ENCODE measurements around the gene CNOT8. TPM values are rescaled to one million over a fixed set of nuclear protein-coding genes. Genes with fewer than 3 reads are reported as not detected.
"Not testable (repeated sequence)": the region's sequence is repeated elsewhere in the genome, so short reads cannot be mapped to it uniquely, and the experiment has no call there.

Gene CNOT8
- total and polyA plus RNA-seq, 9 of the 15 experiments (the other 6 are each of a cell fraction or from before 2014, with no cell fraction given): 15.2 to 68.9 (median 52.1) TPM

GRCh38 chr5:154831451-154831850, 27.0 kb upstream of the CNOT8 start:
- ATAC-seq (no peak), DNase-seq (ENCODE audit: extremely low read depth in 1 of 4, low spot score in 3 of 4) (no peak), FAIRE-seq (no peak)
- Histone ChIP-seq H3K79me2 (ENCODE audit: control insufficient read depth, insufficient read depth, low read length) (peaks cover 33% of the 10 kb centered on the region), H3K9me1 (ENCODE audit: control insufficient read depth, insufficient read depth, low read length) (no peaks in the 10 kb centered on the region), H3K27me3 (ENCODE audit: control insufficient read depth in 2 of 2, insufficient read depth in 2 of 2, low read length in 2 of 2) (no peaks in the 10 kb centered on the region), H3K4me2 (ENCODE audit: insufficient read depth, low read length) (no peak overlapping the region), H3K9ac (ENCODE audit: insufficient read depth in 1 of 2, low read depth in 2 of 2, low read length in 2 of 2) (no peak overlapping the region), H3K4me1 (replicated peaks in 1 of 2; ENCODE audit: control insufficient read depth in 2 of 2, insufficient read depth in 2 of 2, low read length in 2 of 2) (peaks cover 21 to 24% of the 10 kb centered on the region in 2 experiments), H3K36me3 (ENCODE audit: control insufficient read depth, insufficient read depth, low read length) (peaks cover 50% of the 10 kb centered on the region), H3K9me3 (replicated peaks; ENCODE audit: control insufficient read depth, insufficient read depth, low read depth, low read length) (no peaks in the 10 kb centered on the region), H4K20me1 (replicated peaks; ENCODE audit: control insufficient read depth, insufficient read depth, low read length) (no peaks in the 10 kb centered on the region), H3K4me3 (no peak overlapping the region), H3K27ac (ENCODE audit: extremely low read depth, low read depth, low read length) (no peak overlapping the region), H2AFZ (ENCODE audit: low read depth, low read length) (no peak overlapping the region)
- ChIA-PET POLR2A (no interaction called here), CTCF (ENCODE audit: low intra/inter-chr PET ratio) (interaction anchor here (0.6 kb wide), 1 partner anchor 19 kb away, joined by 3 read pairs; no protein-coding TSS in a partner anchor)
- in situ Hi-C loops (cut with MboI): no loop called here
- 91% methylated on average over 5 of the region's 7 CpGs for WGBS (ENCODE audit: insufficient coverage, low coverage, missing lambda C conversion rate)
- TF ChIP-seq NONO (IDR thresholded peaks at IDR 0.05; ENCODE audit: low read depth in 2 of 2, low read length in 1 of 2) (no peak), YY1 (IDR thresholded peaks at IDR 0.05; ENCODE audit: borderline replicate concordance in 1 of 3, control insufficient read depth in 1 of 3, extremely low read depth in 1 of 3, insufficient read depth in 3 of 3, insufficient read length in 1 of 3, insufficient replicate concordance in 2 of 3, low read depth in 1 of 3, low read length in 2 of 3) (no peak)
- intact Hi-C loops (cut with micrococcal nuclease): no loop called here
- BruUV-seq (replicated peaks): no TSS peak

- WGBS (ENCODE audit: insufficient coverage, low coverage, missing lambda C conversion rate): 80% methylated on average over 3 of the region's 3 CpGs
- H3K27me3 ChIP-seq (ENCODE audit: control insufficient read depth in 2 of 2, insufficient read depth in 2 of 2, low read length in 2 of 2); H3K4me3 ChIP-seq; ATAC-seq; H3K27ac ChIP-seq (ENCODE audit: extremely low read depth, low read depth, low read length); H4K20me1 ChIP-seq (replicated peaks; ENCODE audit: control insufficient read depth, insufficient read depth, low read length); H2AFZ ChIP-seq (ENCODE audit: low read depth, low read length); FAIRE-seq; intact Hi-C loops (cut with micrococcal nuclease); H3K9me1 ChIP-seq (ENCODE audit: control insufficient read depth, insufficient read depth, low read length); CTCF ChIA-PET (ENCODE audit: low intra/inter-chr PET ratio); BruUV-seq (replicated peaks); H3K9ac ChIP-seq (ENCODE audit: insufficient read depth in 1 of 2, low read depth in 2 of 2, low read length in 2 of 2); in situ Hi-C loops (cut with MboI); H3K9me3 ChIP-seq (replicated peaks; ENCODE audit: control insufficient read depth, insufficient read depth, low read depth, low read length); TF ChIP-seq ATF3 (CRISPR knock-in tag; conservative IDR thresholded peaks at IDR 0.05); JUND (IDR thresholded peaks at IDR 0.05; ENCODE audit: borderline replicate concordance, low read depth, low read length): not testable (repeated sequence)
- DNase-seq (ENCODE audit: extremely low read depth in 1 of 4, low spot score in 3 of 4): peak in 1 of 4 experiments; percentile 8
- TF ChIP-seq ATF3 (IDR thresholded peaks at IDR 0.05) (peak; percentile 79), ATF7 (IDR thresholded peaks at IDR 0.05) (peak; percentile 89), JUND (tag; IDR thresholded peaks at IDR 0.05; ENCODE audit: borderline replicate concordance, low read depth, low read length) (peak; percentile 58; the same call in 1 of the 3 replicates)
- peaks cover 40% of the 10 kb centered on the region for H3K36me3 ChIP-seq (ENCODE audit: control insufficient read depth, insufficient read depth, low read length)
- peaks cover 33% of the 10 kb centered on the region for H3K79me2 ChIP-seq (ENCODE audit: control insufficient read depth, insufficient read depth, low read length)
- peaks cover 24% of the 10 kb centered on the region in 2 experiments for H3K4me1 ChIP-seq (replicated peaks in 1 of 2; ENCODE audit: control insufficient read depth in 2 of 2, insufficient read depth in 2 of 2, low read length in 2 of 2)
- POLR2A ChIA-PET: interaction anchor here (0.8 kb wide), 1 partner anchor 15 kb away, joined by 3 read pairs; no protein-coding TSS in a partner anchor
- peak overlapping the region; percentile 34 for H3K4me2 ChIP-seq (ENCODE audit: insufficient read depth, low read length)
Observed at GRCh38 chr5:154832804-154833203, 25.6 kb upstream of the CNOT8 start.
